ENCODE results near the gene EIF4H. TPM values are rescaled to one million over a fixed set of nuclear protein-coding genes. Genes with fewer than 3 reads are reported as not detected.
"Not testable (repeated sequence)": the region's sequence is repeated elsewhere in the genome, so short reads cannot be mapped to it uniquely, and the experiment has no call there.

EIF4H gene
- total RNA-seq, 1 donor from 2014 or later, result 209 TPM

- no peaks in the 10 kb centered on the region for H3K9me3 Mint-ChIP-seq (ENCODE audit: low read depth)
- H3K4me1 Mint-ChIP-seq (ENCODE audit: low read depth), result peaks cover 5% of the 10 kb centered on the region
- H3K27me3 Mint-ChIP-seq (ENCODE audit: low read depth), result no peaks in the 10 kb centered on the region
- H3K36me3 Mint-ChIP-seq (ENCODE audit: low read depth), result peaks cover 4% of the 10 kb centered on the region
- TF ChIP-seq CTCF (IDR thresholded peaks at IDR 0.05), result peak; percentile 82
- H3K4me3 Mint-ChIP-seq (ENCODE audit: unreplicated experiment), result no peak overlapping the region
- peak; percentile 26 for DNase-seq (ENCODE audit: low spot score)
- H3K27ac Mint-ChIP-seq (ENCODE audit: unreplicated experiment), result no peak overlapping the region
Measured at GRCh38 chr7:74202841-74203556, 28.8 kb downstream of the EIF4H start.

- H3K9me3 Mint-ChIP-seq (ENCODE audit: low read depth), result no peaks in the 10 kb centered on the region
Measured at GRCh38 chr7:74203956-74204618, 29.9 kb downstream of the EIF4H start.

GRCh38 chr7:74206052-74206451 is 31.9 kb downstream of the EIF4H start:
- H3K27ac Mint-ChIP-seq (ENCODE audit: unreplicated experiment); DNase-seq (ENCODE audit: low spot score); H3K36me3 Mint-ChIP-seq (ENCODE audit: low read depth); H3K4me1 Mint-ChIP-seq (ENCODE audit: low read depth); H3K9me3 Mint-ChIP-seq (ENCODE audit: low read depth); H3K27me3 Mint-ChIP-seq (ENCODE audit: low read depth); H3K4me3 Mint-ChIP-seq (ENCODE audit: unreplicated experiment): not testable (repeated sequence)

More at GRCh38 chr7:74203956-74204618, 29.9 kb downstream of the EIF4H start:
- Mint-ChIP-seq H3K27me3 (ENCODE audit: low read depth) (no peaks in the 10 kb centered on the region), H3K4me3 (ENCODE audit: unreplicated experiment) (no peak overlapping the region), H3K27ac (ENCODE audit: unreplicated experiment) (no peak overlapping the region), H3K4me1 (ENCODE audit: low read depth) (peaks cover 5% of the 10 kb centered on the region), H3K36me3 (ENCODE audit: low read depth) (peaks cover 3% of the 10 kb centered on the region)
- TF ChIP-seq CTCF (IDR thresholded peaks at IDR 0.05), result no peak
- no peak for DNase-seq (ENCODE audit: low spot score)

GRCh38 chr7:74206589-74207120 is 32.5 kb downstream of the EIF4H start:
- Mint-ChIP-seq H3K9me3 (ENCODE audit: low read depth) (no peaks in the 10 kb centered on the region), H3K4me1 (ENCODE audit: low read depth) (peaks cover 5% of the 10 kb centered on the region)

GRCh38 chr7:74207586-74207985 is 33.4 kb downstream of the EIF4H start:
- Mint-ChIP-seq H3K9me3 (ENCODE audit: low read depth) (no peaks in the 10 kb centered on the region), H3K4me1 (ENCODE audit: low read depth) (peaks cover 5% of the 10 kb centered on the region), H3K27me3 (ENCODE audit: low read depth) (no peaks in the 10 kb centered on the region), H3K4me3 (ENCODE audit: unreplicated experiment) (no peak overlapping the region), H3K36me3 (ENCODE audit: low read depth) (no peaks in the 10 kb centered on the region), H3K27ac (ENCODE audit: unreplicated experiment) (no peak overlapping the region)
- peak; percentile 60 for DNase-seq (ENCODE audit: low spot score)
- TF ChIP-seq CTCF (IDR thresholded peaks at IDR 0.05), result no peak

More at GRCh38 chr7:74206589-74207120, 32.5 kb downstream of the EIF4H start:
- peak; percentile 97 for TF ChIP-seq CTCF (IDR thresholded peaks at IDR 0.05)
- H3K27ac Mint-ChIP-seq (ENCODE audit: unreplicated experiment), result no peak overlapping the region
- H3K36me3 Mint-ChIP-seq (ENCODE audit: low read depth), result no peaks in the 10 kb centered on the region
- no peaks in the 10 kb centered on the region for H3K27me3 Mint-ChIP-seq (ENCODE audit: low read depth)
- DNase-seq (ENCODE audit: low spot score), result peak; percentile 87
- H3K4me3 Mint-ChIP-seq (ENCODE audit: unreplicated experiment), result no peak overlapping the region

GRCh38 chr7:74208241-74208640 is 34.1 kb downstream of the EIF4H start:
- not testable (repeated sequence) for H3K4me1 Mint-ChIP-seq (ENCODE audit: low read depth); H3K9me3 Mint-ChIP-seq (ENCODE audit: low read depth); H3K27ac Mint-ChIP-seq (ENCODE audit: unreplicated experiment); H3K4me3 Mint-ChIP-seq (ENCODE audit: unreplicated experiment); H3K36me3 Mint-ChIP-seq (ENCODE audit: low read depth); H3K27me3 Mint-ChIP-seq (ENCODE audit: low read depth)
- DNase-seq (ENCODE audit: low spot score), result peak; percentile 21
